Rectal smooth muscle tissue (tissue), 1 donor: ENCODE data around the gene DDC.
"Not testable (repeated sequence)": the region's sequence is repeated elsewhere in the genome, so short reads cannot be mapped to it uniquely, and the experiment has no call there.

Experiments
- H3K27ac ChIP-seq: one replicate; pipeline ENCODE4 v1.7.0; 2013; ENCODE audit warnings: low read depth, low read length, inconsistent platforms
- H3K27me3 ChIP-seq: one replicate; pipeline ENCODE4 v1.7.0; 2013; ENCODE audit warnings: low read length; ENCODE audit not compliant: control insufficient read depth, insufficient read depth
- H3K36me3 ChIP-seq: one replicate; pipeline ENCODE4 v1.7.0; 2013; ENCODE audit warnings: low read length; ENCODE audit not compliant: control insufficient read depth, insufficient read depth
- H3K4me1 ChIP-seq: one replicate; pipeline ENCODE4 v1.7.0; 2013; ENCODE audit warnings: low read length; ENCODE audit not compliant: control insufficient read depth, insufficient read depth
- H3K4me3 ChIP-seq: one replicate; pipeline ENCODE4 v1.7.0; 2013; ENCODE audit warnings: low read length
- H3K9ac ChIP-seq: one replicate; pipeline ENCODE4 v1.7.0; 2013; ENCODE audit warnings: low read length

DDC gene

GRCh38 chr7:50542132-50542531 is 23.1 kb downstream of the DDC start:
- Histone ChIP-seq H3K36me3 (no peaks in the 10 kb centered on the region), H3K4me1 (no peaks in the 10 kb centered on the region), H3K9ac (no peak overlapping the region), H3K27ac (no peak overlapping the region), H3K27me3 (no peaks in the 10 kb centered on the region), H3K4me3 (no peak overlapping the region)

GRCh38 chr7:50540785-50541579 is 24.2 kb downstream of the DDC start:
- Histone ChIP-seq H3K36me3 (no peaks in the 10 kb centered on the region), H3K9ac (no peak overlapping the region), H3K27me3 (no peaks in the 10 kb centered on the region), H3K4me3 (no peak overlapping the region), H3K4me1 (no peaks in the 10 kb centered on the region), H3K27ac (no peak overlapping the region)

GRCh38 chr7:50539725-50540124 is 25.5 kb downstream of the DDC start:
- Histone ChIP-seq H3K4me1 (no peaks in the 10 kb centered on the region), H3K27me3 (no peaks in the 10 kb centered on the region), H3K36me3 (no peaks in the 10 kb centered on the region), H3K4me3 (no peak overlapping the region), H3K9ac (no peak overlapping the region), H3K27ac (no peak overlapping the region)

- Histone ChIP-seq H3K36me3 (no peaks in the 10 kb centered on the region), H3K4me3 (no peak overlapping the region), H3K27ac (no peak overlapping the region), H3K4me1 (no peaks in the 10 kb centered on the region), H3K9ac (no peak overlapping the region), H3K27me3 (no peaks in the 10 kb centered on the region)
Observed at GRCh38 chr7:50538478-50538877, 26.7 kb downstream of the DDC start.

- Histone ChIP-seq H3K9ac (no peak overlapping the region), H3K36me3 (no peaks in the 10 kb centered on the region), H3K4me3 (no peak overlapping the region), H3K27ac (no peak overlapping the region), H3K27me3 (no peaks in the 10 kb centered on the region), H3K4me1 (no peaks in the 10 kb centered on the region)
Observed at GRCh38 chr7:50537417-50537816, 27.8 kb downstream of the DDC start.

- H3K27ac ChIP-seq, H3K4me1 ChIP-seq, H3K27me3 ChIP-seq, H3K36me3 ChIP-seq, H3K9ac ChIP-seq, H3K4me3 ChIP-seq: not testable (repeated sequence)
Observed at GRCh38 chr7:50535291-50535711, 29.9 kb downstream of the DDC start.

GRCh38 chr7:50534690-50535290 is 30.4 kb downstream of the DDC start:
- no peaks in the 10 kb centered on the region for H3K36me3 ChIP-seq

GRCh38 chr7:50533866-50534265 is 31.3 kb downstream of the DDC start:
- no peaks in the 10 kb centered on the region for H3K36me3 ChIP-seq
- H3K27ac ChIP-seq: no peak overlapping the region
- H3K27me3 ChIP-seq: no peaks in the 10 kb centered on the region
- no peak overlapping the region for H3K4me3 ChIP-seq
- H3K4me1 ChIP-seq: no peaks in the 10 kb centered on the region
- H3K9ac ChIP-seq: no peak overlapping the region

More at GRCh38 chr7:50534690-50535290, 30.4 kb downstream of the DDC start:
- Histone ChIP-seq H3K27ac (no peak overlapping the region), H3K27me3 (no peaks in the 10 kb centered on the region), H3K4me1 (no peaks in the 10 kb centered on the region), H3K9ac (no peak overlapping the region), H3K4me3 (no peak overlapping the region)

- Histone ChIP-seq H3K4me3 (no peak overlapping the region), H3K27me3 (no peaks in the 10 kb centered on the region), H3K4me1 (no peaks in the 10 kb centered on the region), H3K36me3 (no peaks in the 10 kb centered on the region), H3K9ac (no peak overlapping the region), H3K27ac (no peak overlapping the region)
Observed at GRCh38 chr7:50531928-50532327, 33.3 kb downstream of the DDC start.

- Histone ChIP-seq H3K36me3 (no peaks in the 10 kb centered on the region), H3K4me3 (no peak overlapping the region), H3K4me1 (no peaks in the 10 kb centered on the region), H3K27me3 (no peaks in the 10 kb centered on the region), H3K9ac (no peak overlapping the region), H3K27ac (no peak overlapping the region)
Observed at GRCh38 chr7:50531401-50531911, 33.7 kb downstream of the DDC start.

- no peak overlapping the region for H3K9ac ChIP-seq
- H3K36me3 ChIP-seq: no peaks in the 10 kb centered on the region
- H3K27ac ChIP-seq: no peak overlapping the region
- no peaks in the 10 kb centered on the region for H3K27me3 ChIP-seq
- H3K4me3 ChIP-seq: no peak overlapping the region
- H3K4me1 ChIP-seq: no peaks in the 10 kb centered on the region
Observed at GRCh38 chr7:50530766-50531165, 34.4 kb downstream of the DDC start.

- no peak overlapping the region for H3K9ac ChIP-seq
- H3K27ac ChIP-seq: no peak overlapping the region
- H3K36me3 ChIP-seq: no peaks in the 10 kb centered on the region
- no peaks in the 10 kb centered on the region for H3K4me1 ChIP-seq
- H3K4me3 ChIP-seq: no peak overlapping the region
- no peaks in the 10 kb centered on the region for H3K27me3 ChIP-seq
Observed at GRCh38 chr7:50529093-50529862, 35.9 kb downstream of the DDC start.
